ENCODE data around the gene ZMYM4.

GRCh38 chr1:35264035-35264434 lies 4.5 kb upstream of the ZMYM4 start:
- TF ChIP-seq CTCF (IDR thresholded peaks at IDR 0.05) (no peak), TAF1 (IDR thresholded peaks at IDR 0.05; ENCODE audit: borderline replicate concordance, low read depth, low read length) (no peak), FOSL2 (IDR thresholded peaks at IDR 0.05; ENCODE audit: borderline replicate concordance, low read depth) (no peak), POLR2AphosphoS5 (IDR thresholded peaks at IDR 0.05; ENCODE audit: low read depth, low read length) (no peak), SIN3A (IDR thresholded peaks at IDR 0.05; ENCODE audit: borderline replicate concordance, low read depth, low read length) (no peak), EP300 (IDR thresholded peaks at IDR 0.05; ENCODE audit: borderline replicate concordance in 1 of 2, low read depth in 1 of 2, low read length in 1 of 2) (no peak), REST (IDR thresholded peaks at IDR 0.05; ENCODE audit: low read depth, low read length) (no peak), SMC3 (IDR thresholded peaks at IDR 0.05; ENCODE audit: low read depth, low read length) (no peak), USF2 (IDR thresholded peaks at IDR 0.05; ENCODE audit: borderline replicate concordance, low read depth, low read length) (no peak), JUND (IDR thresholded peaks at IDR 0.05) (no peak), NFIC (IDR thresholded peaks at IDR 0.05; ENCODE audit: borderline replicate concordance) (no peak)
